GM12878 (cell line): Measurements from ENCODE around the gene GIPC1. TPM values are rescaled to one million over a fixed set of nuclear protein-coding genes. Genes with fewer than 3 reads are reported as not detected.

Experiments
- BACH1 ChIP-seq: fragments of 450-650 bp; IDR thresholded peaks from 2 replicates; pipeline ENCODE4 v1.6.1; 2017; ENCODE audit warnings: mild to moderate bottlenecking, borderline replicate concordance
- CBX3 ChIP-seq: fragments of 200-600 bp; sonication (generic); IDR thresholded peaks from 2 replicates; pipeline ENCODE4 v1.6.1; 2016; ENCODE audit warnings: low read depth, borderline replicate concordance
- E2F4 ChIP-seq: IDR thresholded peaks from 2 replicates; pipeline ENCODE4 v1.6.1; 2012; ENCODE audit warnings: low read depth, low read length, improper control_type of control experiment
- ELK1 ChIP-seq: IDR thresholded peaks from 2 replicates; pipeline ENCODE4 v1.6.1; 2012; ENCODE audit warnings: low read depth, low read length, improper control_type of control experiment
- FOXK2 ChIP-seq: fragments of 450-650 bp; IDR thresholded peaks from 2 replicates; pipeline ENCODE4 v1.6.1; 2017; ENCODE audit warnings: mild to moderate bottlenecking, moderate library complexity
- IKZF1 ChIP-seq: fragments of 450-650 bp; conservative IDR thresholded peaks from 2 replicates; pipeline ENCODE4 v1.6.1; 2017; ENCODE audit warnings: antibody characterized with exemption, mild to moderate bottlenecking
- IRF3 ChIP-seq: fragments of 450-650 bp; IDR thresholded peaks from 2 replicates; pipeline ENCODE4 v1.6.1; 2014; ENCODE audit warnings: mild to moderate bottlenecking
- NFYB ChIP-seq: IDR thresholded peaks from 2 replicates; pipeline ENCODE4 v1.6.1; 2011; ENCODE audit warnings: low read depth, mild to moderate bottlenecking, low read length, improper control_type of control experiment, moderate library complexity; ENCODE audit not compliant: insufficient read depth
- NKRF ChIP-seq: fragments of 450-650 bp; conservative IDR thresholded peaks from 2 replicates; pipeline ENCODE4 v1.6.1; 2017; ENCODE audit warnings: mild to moderate bottlenecking, moderate library complexity
- PBX3 ChIP-seq: IDR thresholded peaks from 2 replicates; pipeline ENCODE4 v1.6.1; 2011; ENCODE audit warnings: mild to moderate bottlenecking, low read depth, low read length, moderate library complexity; ENCODE audit not compliant: insufficient replicate concordance
- RCOR1 ChIP-seq: conservative IDR thresholded peaks from 2 replicates; pipeline ENCODE4 v1.6.1; 2012; ENCODE audit warnings: low read depth, low read length, improper control_type of control experiment
- RELB ChIP-seq: fragments of 450-650 bp; IDR thresholded peaks from 2 replicates; pipeline ENCODE4 v1.6.1; 2017; ENCODE audit warnings: low read depth, mild to moderate bottlenecking, moderate library complexity
- SIX5 ChIP-seq: IDR thresholded peaks from 2 replicates; pipeline ENCODE4 v1.6.1; 2011; ENCODE audit warnings: mild to moderate bottlenecking, low read depth, low read length, moderate library complexity; ENCODE audit not compliant: severe bottlenecking
- SMC3 ChIP-seq: IDR thresholded peaks from 2 replicates; pipeline ENCODE4 v1.6.1; 2011; ENCODE audit warnings: low read length, improper control_type of control experiment, borderline replicate concordance
- SP1 ChIP-seq: IDR thresholded peaks from one replicate; pipeline ENCODE4 v1.6.1; 2011; ENCODE audit warnings: low read depth, low read length
- ZBTB4 ChIP-seq: fragments of 450-650 bp; formaldehyde crosslinking; IDR thresholded peaks from 2 replicates; pipeline ENCODE4 v1.4.0; 2022; ENCODE audit warnings: mild to moderate bottlenecking, moderate library complexity
- ZSCAN29 ChIP-seq: fragments of 450-650 bp; IDR thresholded peaks from 2 replicates; pipeline ENCODE4 v1.6.1; 2017; ENCODE audit warnings: mild to moderate bottlenecking, moderate library complexity
- polyA plus RNA-seq, 11 experiments: library from polyadenylated mRNA; depleted of rRNA in 4 of 11; unstranded in 6 of 11; stranded (reverse) in 5 of 11; fragments of >200 nt; fragmentation: Nextera tagmentation in 4 of 11; fragmentation: Illumina TruSeq in 1 of 11; extraction: Ambion mirVana in 4 of 11; extraction: Trizol in 1 of 11; gene quantifications; 1 replicate in 1 of 11; 2 replicates in 10 of 11; pipeline versions ENCODE4 v1.2.1 to v1.2.3, GENCODE V29; 2011 to 2016; ENCODE audit warnings: inconsistent platforms in 2 of 11, missing spikeins in 2 of 11, low read depth in 1 of 11
- total RNA-seq, 4 experiments: library from RNA; depleted of rRNA in 3 of 4; stranded (reverse); fragments of >200 nt in 3 of 4; fragmentation: Illumina TruSeq in 1 of 4; extraction: Trizol in 1 of 4; gene quantifications; 2 replicates each; pipeline versions ENCODE4 v1.2.1 to v1.2.3, GENCODE V29; 2013 to 2021

GIPC1 gene
- total and polyA plus RNA-seq, 10 of the 15 experiments (the other 5 are each of a cell fraction or from before 2014, with no cell fraction given): 0.47 to 24.1 (median 13.6) TPM

- TF ChIP-seq PBX3 (peak; percentile 82), E2F4 (no peak), IKZF1 (peak; percentile 99), ELK1 (no peak), ZSCAN29 (no peak), NKRF (no peak), ZBTB4 (no peak), SP1 (peak; percentile 91), RELB (no peak), NFYB (peak; percentile 88), IRF3 (peak; percentile 59; the same call in 1 of the 2 replicates), SMC3 (no peak), CBX3 (no peak), BACH1 (0 out of 2 replicates have a peak, but pooled peaks have one; percentile 22), RCOR1 (no peak), SIX5 (no peak), FOXK2 (no peak)
These were observed at the start of gene GIPC1 (continued) for GRCh38 chr19:14496029-14496833.
